HL-60 (cell line): ENCODE measurements around the gene PTGR3.

ENCODE experiments used
- DNase-seq, 2 experiments: peaks; one replicate each; pipeline ENCODE4 v3.0.0-alpha.2; 2010 to 2020; ENCODE audit warnings: low read depth in 1 of 2, low spot score in 1 of 2
- H3K27ac ChIP-seq: fragments of 250-450 bp; sonication (Bioruptor Pico); replicated peaks from 2 replicates; pipeline ENCODE4 v1.5.1; 2020; ENCODE audit warnings: mild to moderate bottlenecking, moderate library complexity
- H3K27me3 ChIP-seq: fragments of 250-450 bp; sonication (Bioruptor Pico); 2 replicates; pipeline ENCODE4 v1.5.1; 2021; ENCODE audit warnings: mild to moderate bottlenecking, moderate library complexity; ENCODE audit not compliant: insufficient read depth, poor library complexity, severe bottlenecking
- H3K4me3 ChIP-seq: replicated peaks from 2 replicates; pipeline ENCODE4 v1.5.1; 2011; ENCODE audit warnings: mild to moderate bottlenecking, control low read depth, low read length; ENCODE audit not compliant: insufficient read depth
- GABPA ChIP-seq: IDR thresholded peaks from 2 replicates; pipeline ENCODE4 v1.6.1; 2012; ENCODE audit warnings: low read depth
- POLR2AphosphoS5 ChIP-seq: IDR thresholded peaks from 2 replicates; pipeline ENCODE4 v1.6.1; 2012; ENCODE audit warnings: low read depth
- SPI1 ChIP-seq: IDR thresholded peaks from 2 replicates; pipeline ENCODE4 v1.6.1; 2012; ENCODE audit warnings: low read depth, mild to moderate bottlenecking, borderline replicate concordance
- TF ChIP-seq, protein P1 (sequence below): IDR thresholded peaks from one replicate; pipeline ENCODE4 v1.5.1; 2011; ENCODE audit warnings: low read length, control low read depth, inconsistent platforms; ENCODE audit not compliant: insufficient read depth
- TF ChIP-seq, protein P2 (sequence below): IDR thresholded peaks from 2 replicates; pipeline ENCODE4 v1.6.1; 2012; ENCODE audit warnings: low read depth; ENCODE audit not compliant: insufficient replicate concordance

Gene PTGR3

DNA sequence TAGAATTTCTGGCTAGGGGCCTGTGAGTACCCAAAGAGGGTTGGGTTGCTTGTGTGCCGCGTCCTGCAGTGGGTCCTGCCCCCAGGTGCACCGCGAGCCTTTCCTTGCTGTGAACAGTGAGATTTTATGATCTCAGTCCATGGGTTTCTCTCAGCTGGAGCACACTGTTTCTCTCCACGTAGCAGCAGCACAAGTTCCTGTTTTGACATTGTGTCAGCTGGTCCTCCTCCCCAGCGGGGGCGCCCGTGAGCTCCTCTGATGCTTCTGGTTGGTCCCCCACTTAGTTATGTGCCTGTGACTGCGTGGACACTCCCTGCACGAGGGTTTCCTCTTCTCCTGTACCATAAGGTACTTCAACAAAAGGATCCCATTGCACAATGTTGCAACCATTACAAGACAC is 31.5 kb upstream of the PTGR3 start:
- Histone ChIP-seq H3K4me3 (no peak overlapping the region), H3K27me3 (no peaks in the 10 kb centered on the region), H3K27ac (no peak overlapping the region)
- peak; percentile 38 to 70 for DNase-seq
- TF ChIP-seq, protein P1, sequence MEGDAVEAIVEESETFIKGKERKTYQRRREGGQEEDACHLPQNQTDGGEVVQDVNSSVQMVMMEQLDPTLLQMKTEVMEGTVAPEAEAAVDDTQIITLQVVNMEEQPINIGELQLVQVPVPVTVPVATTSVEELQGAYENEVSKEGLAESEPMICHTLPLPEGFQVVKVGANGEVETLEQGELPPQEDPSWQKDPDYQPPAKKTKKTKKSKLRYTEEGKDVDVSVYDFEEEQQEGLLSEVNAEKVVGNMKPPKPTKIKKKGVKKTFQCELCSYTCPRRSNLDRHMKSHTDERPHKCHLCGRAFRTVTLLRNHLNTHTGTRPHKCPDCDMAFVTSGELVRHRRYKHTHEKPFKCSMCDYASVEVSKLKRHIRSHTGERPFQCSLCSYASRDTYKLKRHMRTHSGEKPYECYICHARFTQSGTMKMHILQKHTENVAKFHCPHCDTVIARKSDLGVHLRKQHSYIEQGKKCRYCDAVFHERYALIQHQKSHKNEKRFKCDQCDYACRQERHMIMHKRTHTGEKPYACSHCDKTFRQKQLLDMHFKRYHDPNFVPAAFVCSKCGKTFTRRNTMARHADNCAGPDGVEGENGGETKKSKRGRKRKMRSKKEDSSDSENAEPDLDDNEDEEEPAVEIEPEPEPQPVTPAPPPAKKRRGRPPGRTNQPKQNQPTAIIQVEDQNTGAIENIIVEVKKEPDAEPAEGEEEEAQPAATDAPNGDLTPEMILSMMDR: no peak
- TF ChIP-seq POLR2AphosphoS5: no peak
- TF ChIP-seq, protein P2, sequence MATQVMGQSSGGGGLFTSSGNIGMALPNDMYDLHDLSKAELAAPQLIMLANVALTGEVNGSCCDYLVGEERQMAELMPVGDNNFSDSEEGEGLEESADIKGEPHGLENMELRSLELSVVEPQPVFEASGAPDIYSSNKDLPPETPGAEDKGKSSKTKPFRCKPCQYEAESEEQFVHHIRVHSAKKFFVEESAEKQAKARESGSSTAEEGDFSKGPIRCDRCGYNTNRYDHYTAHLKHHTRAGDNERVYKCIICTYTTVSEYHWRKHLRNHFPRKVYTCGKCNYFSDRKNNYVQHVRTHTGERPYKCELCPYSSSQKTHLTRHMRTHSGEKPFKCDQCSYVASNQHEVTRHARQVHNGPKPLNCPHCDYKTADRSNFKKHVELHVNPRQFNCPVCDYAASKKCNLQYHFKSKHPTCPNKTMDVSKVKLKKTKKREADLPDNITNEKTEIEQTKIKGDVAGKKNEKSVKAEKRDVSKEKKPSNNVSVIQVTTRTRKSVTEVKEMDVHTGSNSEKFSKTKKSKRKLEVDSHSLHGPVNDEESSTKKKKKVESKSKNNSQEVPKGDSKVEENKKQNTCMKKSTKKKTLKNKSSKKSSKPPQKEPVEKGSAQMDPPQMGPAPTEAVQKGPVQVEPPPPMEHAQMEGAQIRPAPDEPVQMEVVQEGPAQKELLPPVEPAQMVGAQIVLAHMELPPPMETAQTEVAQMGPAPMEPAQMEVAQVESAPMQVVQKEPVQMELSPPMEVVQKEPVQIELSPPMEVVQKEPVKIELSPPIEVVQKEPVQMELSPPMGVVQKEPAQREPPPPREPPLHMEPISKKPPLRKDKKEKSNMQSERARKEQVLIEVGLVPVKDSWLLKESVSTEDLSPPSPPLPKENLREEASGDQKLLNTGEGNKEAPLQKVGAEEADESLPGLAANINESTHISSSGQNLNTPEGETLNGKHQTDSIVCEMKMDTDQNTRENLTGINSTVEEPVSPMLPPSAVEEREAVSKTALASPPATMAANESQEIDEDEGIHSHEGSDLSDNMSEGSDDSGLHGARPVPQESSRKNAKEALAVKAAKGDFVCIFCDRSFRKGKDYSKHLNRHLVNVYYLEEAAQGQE: no peak
- TF ChIP-seq SPI1: no peak; the same call in 1 of the 2 replicates
- no peak for TF ChIP-seq GABPA

DNA sequence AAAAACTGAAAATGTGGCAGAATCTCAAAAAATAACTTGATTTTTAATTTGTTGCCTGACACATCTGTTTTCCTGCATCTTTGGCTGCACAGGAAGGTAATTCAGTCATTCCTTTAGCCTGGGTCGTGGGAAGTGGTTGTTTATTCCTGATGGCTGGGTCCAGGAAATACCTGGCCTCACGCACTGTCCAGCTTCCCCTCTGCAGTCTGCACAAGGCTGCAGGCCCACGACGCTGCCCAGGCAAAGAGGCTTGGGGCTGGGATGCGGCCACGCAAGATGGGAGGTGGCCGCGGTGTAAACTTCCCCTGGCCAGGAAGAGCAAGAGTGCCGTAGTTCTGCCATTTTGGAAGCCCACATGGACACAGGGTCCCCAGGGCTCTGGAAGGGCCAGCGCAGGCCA is 29.8 kb upstream of the PTGR3 start:
- Histone ChIP-seq H3K27me3 (no peaks in the 10 kb centered on the region), H3K4me3 (no peak overlapping the region), H3K27ac (no peak overlapping the region)
- no peak for TF ChIP-seq SPI1
- TF ChIP-seq GABPA: no peak
- TF ChIP-seq, protein P1: no peak
- no peak for TF ChIP-seq POLR2AphosphoS5
- TF ChIP-seq, protein P2: no peak
- no peak for DNase-seq

DNA sequence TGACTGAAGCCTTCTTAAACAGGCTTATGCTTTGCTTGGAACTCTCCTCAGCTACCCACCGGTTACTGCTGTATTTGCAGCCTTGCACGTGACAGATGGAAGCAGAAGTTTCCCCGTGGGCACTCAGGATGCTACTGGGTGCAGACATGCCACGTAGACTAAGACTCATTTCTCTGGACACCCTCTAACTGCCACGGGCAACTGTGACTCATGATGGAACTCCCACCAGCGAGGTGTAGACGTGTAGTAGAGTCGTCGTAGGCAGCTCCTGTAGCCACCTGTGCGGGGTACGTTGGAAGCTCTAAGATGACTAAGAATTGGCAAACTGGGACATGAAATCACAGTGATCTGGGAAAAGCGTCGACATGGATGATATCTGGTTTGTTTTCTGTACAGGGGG is 29.2 kb upstream of the PTGR3 start:
- H3K27me3 ChIP-seq: no peaks in the 10 kb centered on the region
- H3K4me3 ChIP-seq: no peak overlapping the region

More for the DNA sequence above, 29.2 kb upstream of the PTGR3 start:
- TF ChIP-seq SPI1 (no peak), GABPA (no peak), POLR2AphosphoS5 (no peak)
- TF ChIP-seq, protein P2: no peak
- TF ChIP-seq, protein P1: no peak
- H3K27ac ChIP-seq: no peak overlapping the region
- DNase-seq: no peak
